ENCODE measurements around the gene VSIG10.

- TF ChIP-seq ARNTL (CRISPR knock-in tag; IDR thresholded peaks at IDR 0.05; ENCODE audit: borderline replicate concordance, low read depth) (no peak), ZFP3 (CRISPR knock-in tag; IDR thresholded peaks at IDR 0.05) (no peak), RARB (CRISPR knock-in tag; IDR thresholded peaks at IDR 0.05) (no peak), ISL1 (CRISPR knock-in tag; IDR thresholded peaks at IDR 0.05) (no peak), TOX (CRISPR knock-in tag; IDR thresholded peaks at IDR 0.05; ENCODE audit: borderline replicate concordance) (no peak), CREB5 (CRISPR knock-in tag; IDR thresholded peaks at IDR 0.05; ENCODE audit: low read depth) (no peak), GLIS3 (CRISPR knock-in tag; IDR thresholded peaks at IDR 0.05) (no peak), TSHZ2 (CRISPR knock-in tag; IDR thresholded peaks at IDR 0.05) (no peak), ZC3H10 (CRISPR knock-in tag; IDR thresholded peaks at IDR 0.05) (no peak), TCF4 (CRISPR knock-in tag; IDR thresholded peaks at IDR 0.05; ENCODE audit: borderline replicate concordance) (no peak), POU6F1 (CRISPR knock-in tag; IDR thresholded peaks at IDR 0.05; ENCODE audit: borderline replicate concordance, low read depth) (no peak), PATZ1 (CRISPR knock-in tag; IDR thresholded peaks at IDR 0.05; ENCODE audit: borderline replicate concordance) (no peak), ZNF565 (CRISPR knock-in tag; conservative IDR thresholded peaks at IDR 0.05; ENCODE audit: low read depth) (no peak), CSRNP3 (CRISPR knock-in tag; IDR thresholded peaks at IDR 0.05) (no peak)
Observed at GRCh38 chr12:118061011-118061872, 42.6 kb downstream of the VSIG10 start, which contains the start of gene WSB2.
